Activated T-cell treated with anti-CD3 and anti-CD28 coated beads, Interleukin-2, amount 50 U/mL, for 72 hours (primary cell): Measurements from ENCODE around the gene NECTIN1. TPM values are rescaled to one million over a fixed set of nuclear protein-coding genes. Genes with fewer than 3 reads are reported as not detected.
A peak's percentile ranks its signal among the peaks of the same experiment; 100 is the strongest.

Source experiments
- ATAC-seq, 2 donors: fragments of 150-1000 bp; cut with Tn5 transposase; replicated peaks in 1 of 2; 2 replicates each; pipeline ENCODE4 v1.10.0; 2021; ENCODE audit warnings: moderate library complexity in 2 of 2, mild to moderate bottlenecking in 1 of 2
- DNase-seq, 2 donors: peaks; one replicate each; pipeline ENCODE4 v3.0.0; 2021 to 2022; ENCODE audit warnings: mixed read lengths in 1 of 2
- H3K27ac Mint-ChIP-seq: one replicate; pipeline ENCODE4 v1.8.0; 2022; ENCODE audit warnings: mild to moderate bottlenecking, moderate library complexity, mixed read lengths
- H3K27me3 Mint-ChIP-seq: one replicate; pipeline ENCODE4 v1.8.0; 2022; ENCODE audit warnings: low read depth, mixed read lengths
- H3K36me3 Mint-ChIP-seq, 2 donors: one replicate each; pipeline ENCODE4 v1.8.0; 2022; ENCODE audit warnings: mixed read lengths in 2 of 2, mild to moderate bottlenecking in 1 of 2; ENCODE audit not compliant: insufficient read depth in 2 of 2
- H3K4me1 Mint-ChIP-seq: one replicate; pipeline ENCODE4 v1.8.0; 2022; ENCODE audit warnings: low read depth, mixed read lengths
- H3K4me3 Mint-ChIP-seq, 2 donors: one replicate each; pipeline ENCODE4 v1.8.0; 2022; ENCODE audit warnings: mild to moderate bottlenecking in 2 of 2, mixed read lengths in 2 of 2, moderate library complexity in 2 of 2
- H3K9me3 Mint-ChIP-seq, 2 donors: one replicate each; pipeline ENCODE4 v1.8.0; 2022; ENCODE audit warnings: mixed read lengths in 2 of 2
- total RNA-seq, 2 donors: library from RNA; stranded (reverse); gene quantifications; one replicate each; pipeline ENCODE4 v1.2.3, GENCODE V29; 2022

NECTIN1 gene
- total RNA-seq, 2 donors from 2014 or later, result 1.5 to 2.6 TPM

- no peak for DNase-seq
- H3K27ac Mint-ChIP-seq, result no peak overlapping the region
- no peak for ATAC-seq
- H3K36me3 Mint-ChIP-seq, result peaks cover 0 to 3% of the 10 kb centered on the region in 2 donors
- peaks cover 26% of the 10 kb centered on the region for H3K27me3 Mint-ChIP-seq
- no peaks in the 10 kb centered on the region for H3K9me3 Mint-ChIP-seq
- H3K4me1 Mint-ChIP-seq, result no peaks in the 10 kb centered on the region
- no peak overlapping the region for H3K4me3 Mint-ChIP-seq
These were observed 8.5 kb upstream of the NECTIN1 start for GRCh38 chr11:119737366-119738058.

- Mint-ChIP-seq H3K9me3 (no peaks in the 10 kb centered on the region), H3K36me3 (no peaks in the 10 kb centered on the region), H3K27ac (no peak overlapping the region), H3K4me3 (no peak overlapping the region), H3K4me1 (peaks cover 7% of the 10 kb centered on the region), H3K27me3 (peaks cover 34% of the 10 kb centered on the region)
- ATAC-seq (no peak), DNase-seq (no peak)
These were observed 5.8 kb upstream of the NECTIN1 start for GRCh38 chr11:119734788-119735187.

DNA sequence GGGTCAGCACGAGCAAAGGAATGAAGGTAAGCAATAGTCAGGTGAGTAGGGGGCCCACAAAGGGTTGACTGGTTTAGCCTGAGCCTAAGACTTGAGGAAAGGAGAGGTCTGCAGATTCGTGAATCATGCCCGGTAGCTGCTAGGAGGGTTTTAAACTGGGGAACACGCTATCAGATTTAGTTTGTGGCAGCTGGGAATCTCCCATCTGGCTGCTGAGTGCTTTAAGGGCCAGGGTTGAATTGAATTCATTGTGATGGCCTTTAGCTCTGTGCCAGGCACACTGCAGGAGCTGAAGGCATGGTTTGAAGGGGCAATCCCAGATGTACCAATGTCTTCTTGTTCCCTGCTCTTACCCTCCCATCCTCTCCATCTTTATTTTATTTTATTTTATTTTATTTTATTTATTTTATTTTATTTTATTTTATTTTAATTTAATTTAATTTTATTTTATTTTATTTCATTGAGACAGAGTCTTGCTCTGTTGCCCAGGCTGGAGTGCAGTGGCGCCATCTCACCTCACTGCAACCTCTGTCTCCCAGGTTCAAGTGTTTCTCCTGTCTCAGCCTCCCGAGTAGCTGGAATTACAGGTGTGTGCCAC, 1.9 kb upstream of the NECTIN1 start:
- no peaks in the 10 kb centered on the region for H3K36me3 Mint-ChIP-seq

GRCh38 chr11:119729951-119730613, 1.1 kb upstream of the NECTIN1 start:
- H3K27ac Mint-ChIP-seq, result no peak overlapping the region
- H3K4me1 Mint-ChIP-seq, result peaks cover 11% of the 10 kb centered on the region
- ATAC-seq (no peak), DNase-seq (no peak)
- H3K27me3 Mint-ChIP-seq, result peaks cover 54% of the 10 kb centered on the region
- no peaks in the 10 kb centered on the region for H3K36me3 Mint-ChIP-seq
- no peaks in the 10 kb centered on the region for H3K9me3 Mint-ChIP-seq
- H3K4me3 Mint-ChIP-seq, result peak overlapping the region; percentile 83 to 86

More for the DNA sequence above, 1.9 kb upstream of the NECTIN1 start:
- DNase-seq, result no peak
- peaks cover 54% of the 10 kb centered on the region for H3K27me3 Mint-ChIP-seq
- no peak overlapping the region for H3K27ac Mint-ChIP-seq
- no peak for ATAC-seq
- H3K4me3 Mint-ChIP-seq, result peak overlapping the region in 1 of 2 donors; percentile 83
- H3K9me3 Mint-ChIP-seq, result no peaks in the 10 kb centered on the region
- peaks cover 11% of the 10 kb centered on the region for H3K4me1 Mint-ChIP-seq

GRCh38 chr11:119729581-119729927, 554 bp upstream of the NECTIN1 start:
- H3K9me3 Mint-ChIP-seq, result no peaks in the 10 kb centered on the region
- H3K4me1 Mint-ChIP-seq, result peaks cover 11% of the 10 kb centered on the region
- no peak overlapping the region for H3K27ac Mint-ChIP-seq
- no peak for DNase-seq
- no peaks in the 10 kb centered on the region for H3K36me3 Mint-ChIP-seq
- ATAC-seq, result peak; percentile 23 to 31
- H3K27me3 Mint-ChIP-seq, result peaks cover 54% of the 10 kb centered on the region
- peak overlapping the region; percentile 83 to 86 for H3K4me3 Mint-ChIP-seq

DNA sequence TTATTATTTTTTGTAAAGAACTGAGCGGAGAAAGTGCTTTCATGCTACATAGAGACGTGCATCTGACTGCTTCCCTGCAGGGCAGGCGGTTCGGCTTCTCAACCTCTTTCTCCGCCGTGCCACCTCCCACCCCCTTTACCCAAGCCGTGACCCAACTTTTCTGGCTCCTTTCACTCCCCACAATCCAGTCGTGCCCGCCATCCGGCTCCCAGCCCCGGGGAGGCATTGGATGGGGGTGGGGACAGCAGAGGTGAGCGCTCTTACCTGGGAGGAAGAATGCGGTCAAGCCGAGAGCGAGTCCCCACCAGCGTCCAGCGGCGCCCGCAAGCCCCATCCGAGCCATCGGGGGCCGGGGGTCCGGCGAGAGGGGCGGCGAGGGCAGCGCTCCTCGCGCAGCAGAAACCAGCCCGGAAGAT, 781 bp downstream of the NECTIN1 start:
- Mint-ChIP-seq H3K4me3 (peak overlapping the region; percentile 80 to 88), H3K27ac (no peak overlapping the region), H3K36me3 (no peaks in the 10 kb centered on the region), H3K4me1 (peaks cover 11% of the 10 kb centered on the region), H3K9me3 (no peaks in the 10 kb centered on the region), H3K27me3 (peaks cover 41% of the 10 kb centered on the region)
- DNase-seq (peak; percentile 17 to 31), ATAC-seq (no peak)

GRCh38 chr11:119727523-119728151, 1.4 kb downstream of the NECTIN1 start:
- ATAC-seq (no peak), DNase-seq (peak; percentile 20 to 38)
- H3K36me3 Mint-ChIP-seq, result no peaks in the 10 kb centered on the region
- no peak overlapping the region for H3K27ac Mint-ChIP-seq
- peaks cover 39% of the 10 kb centered on the region for H3K27me3 Mint-ChIP-seq
- H3K4me3 Mint-ChIP-seq, result peak overlapping the region; percentile 80 to 88
- peaks cover 11% of the 10 kb centered on the region for H3K4me1 Mint-ChIP-seq
- no peaks in the 10 kb centered on the region for H3K9me3 Mint-ChIP-seq

GRCh38 chr11:119726585-119727522, 2.1 kb downstream of the NECTIN1 start:
- ATAC-seq (no peak), DNase-seq (no peak)
- peaks cover 46% of the 10 kb centered on the region for H3K27me3 Mint-ChIP-seq
- H3K4me3 Mint-ChIP-seq, result peak overlapping the region in 1 of 2 donors; percentile 88
- no peaks in the 10 kb centered on the region for H3K36me3 Mint-ChIP-seq
- peaks cover 11% of the 10 kb centered on the region for H3K4me1 Mint-ChIP-seq
- no peaks in the 10 kb centered on the region for H3K9me3 Mint-ChIP-seq
- H3K27ac Mint-ChIP-seq, result no peak overlapping the region

GRCh38 chr11:119726150-119726553, 2.8 kb downstream of the NECTIN1 start:
- H3K36me3 Mint-ChIP-seq, result no peaks in the 10 kb centered on the region
- DNase-seq, result no peak
- no peak overlapping the region for H3K4me3 Mint-ChIP-seq
- H3K27ac Mint-ChIP-seq, result no peak overlapping the region
- ATAC-seq, result no peak
- H3K27me3 Mint-ChIP-seq, result peaks cover 41% of the 10 kb centered on the region
- H3K4me1 Mint-ChIP-seq, result peaks cover 11% of the 10 kb centered on the region
- H3K9me3 Mint-ChIP-seq, result no peaks in the 10 kb centered on the region

- DNase-seq (no peak), ATAC-seq (no peak)
- Mint-ChIP-seq H3K27me3 (peaks cover 31% of the 10 kb centered on the region), H3K4me1 (peaks cover 6% of the 10 kb centered on the region), H3K9me3 (no peaks in the 10 kb centered on the region), H3K27ac (no peak overlapping the region), H3K36me3 (no peaks in the 10 kb centered on the region), H3K4me3 (no peak overlapping the region)
These were observed 4.0 kb downstream of the NECTIN1 start for GRCh38 chr11:119724956-119725355.

- H3K4me3 Mint-ChIP-seq, result no peak overlapping the region
- DNase-seq, result no peak
These were observed 5.1 kb downstream of the NECTIN1 start for GRCh38 chr11:119723952-119724325.

GRCh38 chr11:119723243-119723951, 5.6 kb downstream of the NECTIN1 start:
- H3K9me3 Mint-ChIP-seq, result no peaks in the 10 kb centered on the region
- H3K4me3 Mint-ChIP-seq, result no peak overlapping the region
- peaks cover 25% of the 10 kb centered on the region for H3K27me3 Mint-ChIP-seq
- no peaks in the 10 kb centered on the region for H3K36me3 Mint-ChIP-seq
- DNase-seq, result no peak
- H3K4me1 Mint-ChIP-seq, result no peaks in the 10 kb centered on the region
- H3K27ac Mint-ChIP-seq, result no peak overlapping the region
- no peak for ATAC-seq

More at GRCh38 chr11:119723952-119724325, 5.1 kb downstream of the NECTIN1 start:
- no peaks in the 10 kb centered on the region for H3K9me3 Mint-ChIP-seq
- no peaks in the 10 kb centered on the region for H3K36me3 Mint-ChIP-seq
- no peak for ATAC-seq
- no peak overlapping the region for H3K27ac Mint-ChIP-seq
- H3K27me3 Mint-ChIP-seq, result peaks cover 25% of the 10 kb centered on the region
- no peaks in the 10 kb centered on the region for H3K4me1 Mint-ChIP-seq
